ENCODE results near the gene MALT1.

Gene MALT1

GRCh38 chr18:58692422-58693185 is 21.3 kb downstream of the MALT1 start:
- no peak for TF ChIP-seq CTCF (IDR thresholded peaks at IDR 0.05; ENCODE audit: borderline replicate concordance, insufficient read depth, low read depth, low read length)
- H3K4me3 ChIP-seq (ENCODE audit: low read depth, low read length): no peak overlapping the region

- no peak overlapping the region for H3K4me3 ChIP-seq (ENCODE audit: low read depth, low read length)
- no peak for TF ChIP-seq CTCF (IDR thresholded peaks at IDR 0.05; ENCODE audit: borderline replicate concordance, insufficient read depth, low read depth, low read length)
Measured at GRCh38 chr18:58694221-58694620, 23.0 kb downstream of the MALT1 start.

GRCh38 chr18:58694720-58695468 is 23.6 kb downstream of the MALT1 start:
- no peak overlapping the region for H3K4me3 ChIP-seq (ENCODE audit: low read depth, low read length)
- TF ChIP-seq CTCF (IDR thresholded peaks at IDR 0.05; ENCODE audit: borderline replicate concordance, insufficient read depth, low read depth, low read length): no peak

DNA sequence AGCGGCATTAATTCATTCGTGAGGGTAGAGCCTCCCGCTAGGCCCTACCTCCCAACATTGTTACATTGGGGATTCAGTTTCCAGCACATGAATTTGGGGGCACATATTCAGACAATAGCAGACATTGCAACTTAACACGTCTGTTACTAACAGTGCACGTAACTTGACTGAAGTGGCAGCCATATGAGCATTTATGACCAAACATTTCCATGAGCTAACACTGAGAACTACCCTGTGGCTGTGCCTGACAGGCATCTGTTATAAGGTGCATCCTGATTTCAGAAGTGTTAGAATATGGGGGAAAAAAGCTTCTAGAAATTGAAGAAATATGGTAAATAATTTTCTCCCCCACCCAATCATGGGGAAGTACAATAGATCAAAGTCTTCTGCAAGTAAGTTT is 24.5 kb downstream of the MALT1 start:
- no peak for TF ChIP-seq CTCF (IDR thresholded peaks at IDR 0.05; ENCODE audit: borderline replicate concordance, insufficient read depth, low read depth, low read length)

GRCh38 chr18:58697146-58697545 is 25.9 kb downstream of the MALT1 start:
- H3K4me3 ChIP-seq (ENCODE audit: low read depth, low read length): no peak overlapping the region
- TF ChIP-seq CTCF (IDR thresholded peaks at IDR 0.05; ENCODE audit: borderline replicate concordance, insufficient read depth, low read depth, low read length): no peak

More for the DNA sequence above, 24.5 kb downstream of the MALT1 start:
- H3K4me3 ChIP-seq (ENCODE audit: low read depth, low read length): no peak overlapping the region

DNA sequence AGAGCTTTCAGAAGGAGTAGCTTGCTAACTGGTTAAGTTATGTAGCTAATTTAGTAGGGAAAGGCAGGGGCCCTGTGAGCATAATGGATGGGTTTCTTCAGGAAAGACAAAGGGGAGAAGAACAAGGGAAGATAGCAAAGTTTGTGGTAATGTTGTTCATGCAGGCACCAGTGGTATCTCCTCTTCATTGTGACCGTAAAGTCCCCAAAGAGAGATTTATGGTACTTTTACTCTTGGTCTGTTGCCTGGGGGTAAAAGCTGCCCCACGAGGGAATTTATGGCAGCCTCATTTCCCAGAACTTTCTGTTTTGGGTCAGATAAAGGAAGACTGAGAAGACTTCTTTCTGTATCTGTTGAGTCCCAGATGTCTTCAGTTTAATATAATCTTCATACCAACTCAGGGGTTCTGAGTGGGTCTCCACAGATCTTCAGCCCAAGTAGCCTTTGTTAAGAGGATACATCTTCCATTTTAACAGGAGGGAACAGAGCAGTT is 27.5 kb downstream of the MALT1 start:
- no peak for TF ChIP-seq CTCF (IDR thresholded peaks at IDR 0.05; ENCODE audit: borderline replicate concordance, insufficient read depth, low read depth, low read length)
- H3K4me3 ChIP-seq (ENCODE audit: low read depth, low read length): no peak overlapping the region
